Mesothelial cell of epicardium (in vitro differentiated cells): Measurements from ENCODE around the gene PDGFC. TPM values are rescaled to one million over a fixed set of nuclear protein-coding genes. Genes with fewer than 3 reads are reported as not detected.

Experiments used
- DNase-seq, 2 experiments: peaks; one replicate each; pipeline ENCODE4 v3.0.0; 2021; ENCODE audit warnings: low spot score in 2 of 2; ENCODE audit not compliant: unreplicated experiment in 2 of 2
- H3K27ac Mint-ChIP-seq: 2 replicates; pipeline ENCODE4 v1.8.0; 2021; ENCODE audit warnings: mixed read lengths
- H3K27me3 Mint-ChIP-seq: 2 replicates; pipeline ENCODE4 v1.8.0; 2021; ENCODE audit warnings: low read depth, mixed read lengths
- H3K36me3 Mint-ChIP-seq: 2 replicates; pipeline ENCODE4 v1.8.0; 2021; ENCODE audit warnings: mixed read lengths
- H3K4me1 Mint-ChIP-seq: 2 replicates; pipeline ENCODE4 v1.8.0; 2021; ENCODE audit warnings: mixed read lengths
- H3K4me3 Mint-ChIP-seq: 2 replicates; pipeline ENCODE4 v1.8.0; 2021; ENCODE audit warnings: mild to moderate bottlenecking, moderate library complexity, mixed read lengths
- H3K9me3 Mint-ChIP-seq: 2 replicates; pipeline ENCODE4 v1.8.0; 2021; ENCODE audit warnings: mixed read lengths
- total RNA-seq: library from RNA; stranded (reverse); gene quantifications from 3 replicates; pipeline ENCODE4 v1.2.1, GENCODE V29; 2021
- TF ChIP-seq, protein P1 (sequence below): fragments of 200-600 bp; sonication (generic); IDR thresholded peaks from one replicate; pipeline ENCODE4 v1.5.0; 2021; ENCODE audit warnings: antibody characterized with exemption; ENCODE audit not compliant: unreplicated experiment

The PDGFC gene
- total RNA-seq, 1 donor from 2014 or later: 83.5 TPM

DNA sequence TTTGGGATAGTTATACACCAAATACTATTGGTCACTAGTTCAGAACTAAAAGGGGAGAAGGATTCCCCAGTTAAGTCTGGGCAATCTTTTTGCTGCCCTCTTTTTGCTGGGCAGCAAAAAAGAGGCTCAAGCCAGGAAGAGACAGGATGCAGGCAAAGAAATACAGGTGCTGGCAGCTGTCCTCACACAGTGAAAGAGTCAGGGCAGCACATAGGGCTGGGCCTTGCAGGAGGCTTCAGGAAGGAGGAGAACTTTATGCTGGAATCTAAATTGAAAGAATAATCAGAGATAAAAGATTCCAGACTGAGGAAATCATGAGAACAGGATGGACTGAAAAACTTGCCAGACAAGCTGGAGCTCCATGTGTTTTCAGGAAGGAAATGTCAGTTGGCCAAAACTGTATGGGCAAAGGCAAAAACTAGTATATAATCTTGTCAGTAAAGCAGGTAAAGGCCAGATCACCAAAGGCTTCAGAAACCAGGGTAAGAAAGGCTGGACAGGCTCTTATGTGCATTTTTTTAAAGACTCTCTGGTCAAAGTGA lies 46.8 kb downstream of the PDGFC start:
- no peak overlapping the region for H3K4me3 Mint-ChIP-seq
- H3K27me3 Mint-ChIP-seq: no peaks in the 10 kb centered on the region
- H3K27ac Mint-ChIP-seq: no peak overlapping the region
- DNase-seq: no peak
- TF ChIP-seq, protein P1, sequence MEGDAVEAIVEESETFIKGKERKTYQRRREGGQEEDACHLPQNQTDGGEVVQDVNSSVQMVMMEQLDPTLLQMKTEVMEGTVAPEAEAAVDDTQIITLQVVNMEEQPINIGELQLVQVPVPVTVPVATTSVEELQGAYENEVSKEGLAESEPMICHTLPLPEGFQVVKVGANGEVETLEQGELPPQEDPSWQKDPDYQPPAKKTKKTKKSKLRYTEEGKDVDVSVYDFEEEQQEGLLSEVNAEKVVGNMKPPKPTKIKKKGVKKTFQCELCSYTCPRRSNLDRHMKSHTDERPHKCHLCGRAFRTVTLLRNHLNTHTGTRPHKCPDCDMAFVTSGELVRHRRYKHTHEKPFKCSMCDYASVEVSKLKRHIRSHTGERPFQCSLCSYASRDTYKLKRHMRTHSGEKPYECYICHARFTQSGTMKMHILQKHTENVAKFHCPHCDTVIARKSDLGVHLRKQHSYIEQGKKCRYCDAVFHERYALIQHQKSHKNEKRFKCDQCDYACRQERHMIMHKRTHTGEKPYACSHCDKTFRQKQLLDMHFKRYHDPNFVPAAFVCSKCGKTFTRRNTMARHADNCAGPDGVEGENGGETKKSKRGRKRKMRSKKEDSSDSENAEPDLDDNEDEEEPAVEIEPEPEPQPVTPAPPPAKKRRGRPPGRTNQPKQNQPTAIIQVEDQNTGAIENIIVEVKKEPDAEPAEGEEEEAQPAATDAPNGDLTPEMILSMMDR: no peak
- peaks cover 32% of the 10 kb centered on the region for H3K36me3 Mint-ChIP-seq
- peaks cover 13% of the 10 kb centered on the region for H3K9me3 Mint-ChIP-seq
- peaks cover 29% of the 10 kb centered on the region for H3K4me1 Mint-ChIP-seq

DNA sequence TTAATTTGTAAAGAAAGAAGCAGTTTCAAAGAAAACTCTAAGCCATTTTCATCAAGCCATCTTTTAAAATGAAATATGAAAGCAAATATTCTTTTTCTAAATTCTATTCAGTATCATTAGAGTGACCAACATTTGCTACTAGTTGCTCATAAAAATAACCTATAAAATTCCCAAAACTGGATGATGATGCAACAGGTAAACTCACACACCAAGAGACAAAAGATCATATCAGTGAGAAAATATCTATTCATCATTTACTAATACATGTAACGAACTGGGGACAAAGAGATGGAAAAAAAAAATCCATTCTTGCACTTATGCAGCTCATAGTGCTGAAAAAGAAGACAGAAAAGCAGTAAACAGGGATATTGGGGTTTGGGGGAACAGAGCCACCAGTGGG lies 48.1 kb downstream of the PDGFC start:
- H3K27ac Mint-ChIP-seq: no peak overlapping the region
- H3K4me1 Mint-ChIP-seq: peaks cover 17% of the 10 kb centered on the region
- no peak overlapping the region for H3K4me3 Mint-ChIP-seq

DNA sequence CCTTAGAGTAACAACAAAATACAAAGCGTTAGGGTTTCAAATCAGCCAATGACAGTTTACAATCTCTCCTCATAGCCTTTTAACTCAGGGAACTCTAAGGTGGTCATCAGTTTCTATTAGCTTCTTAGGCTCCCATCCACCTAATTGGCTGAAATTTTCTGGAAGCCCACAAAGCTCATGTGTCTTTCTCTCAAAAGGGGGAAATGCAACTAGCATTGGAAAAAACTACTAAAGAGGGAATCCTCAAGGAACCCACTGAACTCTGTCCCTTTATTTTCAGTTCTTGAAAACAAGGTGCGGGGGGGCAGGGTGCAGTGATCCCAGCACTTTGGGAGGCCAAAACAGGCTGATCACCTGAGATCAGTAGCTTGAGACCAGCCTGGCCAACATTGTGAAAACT lies 56.4 kb downstream of the PDGFC start:
- H3K9me3 Mint-ChIP-seq: peaks cover 10% of the 10 kb centered on the region
- peaks cover 17% of the 10 kb centered on the region for H3K36me3 Mint-ChIP-seq
- no peak overlapping the region for H3K4me3 Mint-ChIP-seq
- H3K4me1 Mint-ChIP-seq: peaks cover 3% of the 10 kb centered on the region
- TF ChIP-seq, protein P1: no peak
- no peaks in the 10 kb centered on the region for H3K27me3 Mint-ChIP-seq
- H3K27ac Mint-ChIP-seq: no peak overlapping the region
- no peak for DNase-seq

More for the DNA sequence above, 48.1 kb downstream of the PDGFC start:
- no peak for DNase-seq
- peaks cover 13% of the 10 kb centered on the region for H3K9me3 Mint-ChIP-seq
- TF ChIP-seq, protein P1: no peak
- no peaks in the 10 kb centered on the region for H3K27me3 Mint-ChIP-seq
- H3K36me3 Mint-ChIP-seq: peaks cover 32% of the 10 kb centered on the region

DNA sequence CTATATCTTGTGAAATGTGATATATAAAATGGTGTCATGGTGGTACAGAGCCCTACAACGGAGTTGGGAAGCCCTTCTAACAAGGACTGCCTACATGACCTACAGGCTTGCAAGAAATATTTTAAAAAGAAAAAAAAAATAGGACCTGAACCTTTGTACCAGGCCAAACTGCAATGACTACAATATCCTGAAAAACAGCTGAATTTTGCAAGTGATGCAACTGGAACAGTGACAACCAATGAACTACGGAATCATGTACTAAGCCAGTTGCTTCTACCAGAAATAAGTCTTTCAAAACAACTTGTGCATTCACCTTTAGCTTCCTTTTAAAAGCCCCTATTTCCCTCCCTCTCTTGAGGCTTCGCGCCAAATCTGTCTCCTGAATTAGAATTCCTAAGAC lies 58.4 kb downstream of the PDGFC start:
- no peaks in the 10 kb centered on the region for H3K27me3 Mint-ChIP-seq
- no peak overlapping the region for H3K4me3 Mint-ChIP-seq
- TF ChIP-seq, protein P1: no peak
- H3K9me3 Mint-ChIP-seq: peaks cover 14% of the 10 kb centered on the region
- peaks cover 4% of the 10 kb centered on the region for H3K4me1 Mint-ChIP-seq
- H3K27ac Mint-ChIP-seq: no peak overlapping the region
- peaks cover 17% of the 10 kb centered on the region for H3K36me3 Mint-ChIP-seq
- DNase-seq: no peak

DNA sequence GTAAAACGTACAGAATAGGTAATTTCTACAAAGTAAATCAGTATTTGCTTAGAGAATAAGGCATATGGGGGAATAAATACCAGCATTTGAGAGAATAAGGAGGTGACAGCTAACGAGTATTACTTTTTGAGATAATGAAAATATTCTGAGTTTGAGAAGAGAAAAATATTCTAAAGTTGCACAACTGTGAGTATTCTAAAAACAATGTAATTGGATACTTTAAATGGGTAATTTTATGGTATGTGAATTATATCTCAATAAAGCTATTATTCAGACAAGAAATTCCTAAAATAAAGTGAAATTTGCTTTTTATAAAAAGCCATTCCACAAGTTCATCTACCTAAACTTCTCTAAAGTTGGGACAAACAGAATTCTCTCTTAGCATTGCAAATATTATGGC lies 62.6 kb downstream of the PDGFC start:
- Mint-ChIP-seq H3K9me3 (peaks cover 5% of the 10 kb centered on the region), H3K4me3 (no peak overlapping the region), H3K4me1 (peaks cover 19% of the 10 kb centered on the region), H3K36me3 (peaks cover 8% of the 10 kb centered on the region), H3K27me3 (no peaks in the 10 kb centered on the region), H3K27ac (no peak overlapping the region)
- TF ChIP-seq, protein P1: no peak
- DNase-seq: no peak

DNA sequence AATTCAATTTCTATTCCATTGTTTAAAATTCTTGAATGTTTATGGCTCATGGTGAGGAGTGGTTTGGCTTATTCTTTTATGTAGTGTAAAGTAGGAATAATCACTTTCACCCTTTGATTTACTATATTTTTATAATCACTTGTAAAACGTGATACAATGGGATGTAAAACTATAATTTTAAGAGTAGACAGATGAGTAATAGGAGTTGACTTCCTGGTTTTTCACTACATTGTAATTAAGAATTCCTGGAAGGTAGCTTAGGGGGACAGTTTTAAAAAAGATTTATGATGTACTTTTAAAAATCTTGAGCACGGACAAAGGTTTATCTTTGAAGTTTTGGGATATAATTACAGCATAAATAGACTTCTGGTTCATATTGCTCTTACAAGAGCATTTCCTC lies 65.3 kb downstream of the PDGFC start:
- Mint-ChIP-seq H3K36me3 (peaks cover 6% of the 10 kb centered on the region), H3K4me1 (peaks cover 27% of the 10 kb centered on the region), H3K4me3 (no peak overlapping the region), H3K27ac (no peak overlapping the region), H3K27me3 (no peaks in the 10 kb centered on the region), H3K9me3 (peaks cover 4% of the 10 kb centered on the region)
- TF ChIP-seq, protein P1: no peak
- DNase-seq: no peak
